GM18520 (cell line): ENCODE results near the gene CHST8.

ENCODE experiments used
- ATAC-seq: cut with Tn5 transposase; IDR thresholded peaks from one replicate; pipeline ENCODE4 v1.9.1; 2021; ENCODE audit not compliant: unreplicated experiment

Gene CHST8

DNA sequence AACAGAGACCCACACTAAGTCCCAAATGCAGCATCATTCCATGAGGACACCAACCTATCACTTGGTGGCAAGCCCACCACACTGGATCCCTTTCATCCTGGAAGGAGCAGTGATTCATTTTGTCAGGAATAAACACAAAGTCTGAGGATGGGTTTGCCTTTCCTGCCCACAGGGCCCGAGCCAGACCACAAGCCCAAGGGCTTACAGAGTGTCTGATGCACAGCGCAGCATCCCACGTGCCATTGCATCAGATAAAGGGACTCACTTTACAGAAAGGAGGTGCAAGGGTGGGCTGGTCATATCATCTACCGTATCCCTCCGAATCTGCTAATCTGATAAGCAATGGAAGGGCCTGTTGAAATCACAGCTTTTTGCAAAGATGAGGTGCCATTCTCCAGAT, 162.7 kb downstream of the CHST8 start:
- ATAC-seq = no peak

DNA sequence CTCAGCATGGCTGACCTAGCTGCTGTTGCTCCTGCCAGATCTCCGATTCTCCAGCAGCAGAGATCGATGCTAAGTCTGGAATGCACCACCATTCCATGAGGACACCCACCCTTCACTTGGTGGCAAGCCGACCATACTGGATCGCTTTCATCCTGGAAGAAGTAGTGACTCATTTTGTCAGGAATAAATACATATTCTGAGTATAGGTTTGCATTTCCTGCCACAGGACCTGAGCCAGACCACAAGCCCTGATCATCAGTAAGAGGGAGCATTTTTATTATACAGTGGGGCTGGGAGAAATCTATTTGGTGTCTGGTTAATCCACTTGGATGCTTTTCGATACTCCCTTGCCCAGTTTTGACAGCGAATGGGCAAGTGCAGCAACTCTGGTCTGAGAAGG, 164.0 kb downstream of the CHST8 start:
- ATAC-seq = no peak

DNA sequence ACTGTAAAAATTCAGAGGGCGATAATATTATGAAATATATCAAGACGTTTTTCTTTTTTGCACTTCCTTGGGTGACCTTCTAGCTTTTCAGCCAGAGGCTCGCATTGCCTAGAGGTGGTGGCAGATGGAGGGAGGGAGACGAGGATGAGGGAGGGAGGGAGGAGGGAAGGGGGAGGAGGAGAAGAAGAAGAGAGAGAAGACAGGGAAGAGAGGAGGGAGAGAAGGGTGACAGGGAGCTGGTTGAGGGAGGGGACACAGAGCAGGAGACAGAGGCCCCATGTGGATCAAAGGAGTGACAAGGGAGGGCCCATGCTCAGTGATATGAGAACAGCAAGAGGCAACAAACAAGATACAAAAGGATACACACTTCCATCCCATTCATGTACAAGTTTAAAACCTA, 166.9 kb downstream of the CHST8 start:
- no peak for ATAC-seq

DNA sequence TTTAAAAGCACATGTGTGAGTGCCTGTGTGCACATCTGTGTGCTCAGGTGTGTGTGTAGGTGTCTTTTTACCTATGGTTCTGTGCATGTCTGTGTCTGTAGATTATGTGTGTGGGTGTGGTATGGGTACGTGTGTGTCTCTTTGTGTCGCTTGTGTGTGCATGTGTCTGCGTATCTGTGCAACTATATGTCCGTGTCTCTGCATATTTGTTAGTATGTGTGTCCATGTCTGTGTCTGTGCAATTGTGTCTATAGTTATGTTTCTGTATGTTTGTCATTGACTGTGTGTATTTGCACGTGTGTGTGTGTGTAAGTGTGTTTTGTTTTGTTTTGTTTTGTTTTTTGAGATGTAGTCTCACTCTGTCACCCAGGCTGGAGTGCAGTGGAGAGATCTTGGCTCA, 167.6 kb downstream of the CHST8 start:
- no peak for ATAC-seq

DNA sequence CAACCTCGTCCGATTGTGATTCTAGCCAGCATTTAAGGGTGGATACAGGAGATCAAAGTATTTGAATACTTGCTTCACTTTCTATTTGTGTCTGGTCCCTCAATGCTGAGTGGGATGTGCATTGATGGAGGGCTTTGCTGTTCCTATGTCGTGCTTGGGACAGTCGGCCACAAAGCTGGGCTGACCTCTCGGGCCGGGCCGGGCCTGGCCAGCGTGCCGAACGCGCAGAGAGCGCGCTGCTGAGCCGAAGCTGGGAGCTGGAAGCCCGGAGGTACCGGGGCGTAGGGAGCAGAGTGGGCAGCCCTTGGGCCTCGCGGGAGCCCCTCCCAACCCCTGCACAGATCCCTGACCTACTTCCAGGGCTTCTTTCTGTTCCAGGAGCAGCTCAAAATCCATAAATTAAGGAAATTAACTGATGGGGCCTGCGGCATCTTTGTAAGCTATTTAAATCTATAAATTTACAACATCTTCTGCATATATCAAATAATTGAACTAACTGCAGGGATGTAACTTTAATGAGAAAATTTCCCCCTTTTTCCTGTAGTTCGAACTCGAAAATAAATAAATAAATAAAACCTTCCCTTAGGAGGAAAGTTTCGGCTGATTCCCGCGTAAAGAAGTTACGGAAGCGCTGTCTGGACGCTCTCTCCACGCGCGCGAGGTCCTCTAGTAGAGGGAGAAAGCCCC, 173.1 kb downstream of the CHST8 start:
- no peak for ATAC-seq

DNA sequence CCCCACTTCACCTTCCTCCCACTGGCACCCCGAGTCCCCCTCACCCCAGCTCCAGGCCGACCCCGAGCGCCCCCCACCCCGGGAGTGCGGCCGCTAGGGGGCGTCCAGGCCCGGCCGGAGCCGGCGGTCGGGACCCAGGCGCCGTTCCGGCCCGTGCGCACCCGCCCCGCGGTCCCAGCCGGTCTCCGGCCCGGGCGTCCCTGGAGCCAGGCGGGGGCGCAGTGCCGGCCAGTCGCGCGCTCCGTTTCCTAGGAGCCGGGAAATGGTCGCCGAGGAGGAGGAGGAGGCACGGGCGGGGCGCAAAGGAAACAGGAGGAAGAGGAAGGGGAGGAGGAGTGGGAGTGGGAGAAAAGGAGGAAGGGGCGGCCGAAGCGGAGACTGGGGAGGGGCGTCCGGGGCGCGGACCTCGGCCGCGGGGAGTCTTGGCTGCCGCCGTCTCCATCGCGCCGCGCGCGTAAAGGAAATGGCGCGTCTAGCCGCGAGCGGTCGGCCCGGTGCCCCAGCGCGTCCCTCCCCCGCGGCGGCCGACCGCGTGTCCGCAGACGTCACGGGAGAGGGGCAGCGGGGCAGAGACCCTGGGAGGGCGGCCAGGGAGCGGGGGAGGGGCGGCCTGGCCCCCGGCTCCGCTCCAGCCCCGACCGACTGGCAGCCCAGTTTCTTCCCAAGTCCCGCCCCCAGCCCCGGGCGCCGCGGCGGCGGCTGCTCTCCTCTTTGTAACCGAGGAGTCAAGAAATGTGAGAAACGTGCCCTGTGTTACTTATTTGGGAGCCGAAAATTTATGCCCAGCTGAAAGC, 173.8 kb downstream of the CHST8 start:
- ATAC-seq = no peak

DNA sequence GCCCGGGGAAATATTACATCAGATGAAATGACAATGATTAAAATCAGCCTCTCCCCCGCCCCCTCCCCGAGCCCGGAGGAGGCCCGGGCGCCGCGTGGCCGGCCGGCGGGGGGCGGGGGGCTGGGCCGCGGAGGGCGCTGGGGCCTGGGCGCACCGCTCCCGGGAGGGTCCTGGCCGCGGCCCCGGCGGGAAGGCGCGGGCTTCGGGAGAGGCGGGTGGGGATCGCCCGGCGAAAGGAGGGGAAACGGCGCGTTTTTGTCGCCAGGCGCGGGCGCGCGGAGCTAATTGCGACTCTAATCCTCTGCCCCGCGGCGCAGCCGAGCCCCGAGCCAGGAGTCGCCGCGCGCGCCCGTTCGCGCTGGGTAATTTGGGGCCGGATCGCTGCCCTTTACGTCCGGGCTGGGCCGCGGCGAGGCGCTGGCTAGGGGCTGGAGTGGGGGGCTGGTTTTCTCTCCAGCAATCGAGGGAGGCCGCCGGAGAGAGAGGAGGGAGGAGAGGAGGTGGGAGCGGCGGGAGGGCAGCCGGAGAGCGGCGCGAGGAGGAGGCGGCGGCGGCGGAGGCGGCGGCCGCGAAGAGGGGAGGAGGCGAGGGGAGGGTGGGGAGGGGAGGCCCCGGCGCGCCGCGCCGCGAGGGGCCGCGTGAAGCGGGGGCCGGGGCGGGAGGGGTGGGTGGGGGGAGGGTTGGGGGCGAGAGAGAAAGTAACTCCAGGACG, 174.6 kb downstream of the CHST8 start, which contains the start of gene KCTD15:
Gene KCTD15 (plus strand): TSS at position 707 of the 712 bp plus-strand sequence. CDS start 3,585 bp downstream, outside the sequence.
- ATAC-seq = no peak

DNA sequence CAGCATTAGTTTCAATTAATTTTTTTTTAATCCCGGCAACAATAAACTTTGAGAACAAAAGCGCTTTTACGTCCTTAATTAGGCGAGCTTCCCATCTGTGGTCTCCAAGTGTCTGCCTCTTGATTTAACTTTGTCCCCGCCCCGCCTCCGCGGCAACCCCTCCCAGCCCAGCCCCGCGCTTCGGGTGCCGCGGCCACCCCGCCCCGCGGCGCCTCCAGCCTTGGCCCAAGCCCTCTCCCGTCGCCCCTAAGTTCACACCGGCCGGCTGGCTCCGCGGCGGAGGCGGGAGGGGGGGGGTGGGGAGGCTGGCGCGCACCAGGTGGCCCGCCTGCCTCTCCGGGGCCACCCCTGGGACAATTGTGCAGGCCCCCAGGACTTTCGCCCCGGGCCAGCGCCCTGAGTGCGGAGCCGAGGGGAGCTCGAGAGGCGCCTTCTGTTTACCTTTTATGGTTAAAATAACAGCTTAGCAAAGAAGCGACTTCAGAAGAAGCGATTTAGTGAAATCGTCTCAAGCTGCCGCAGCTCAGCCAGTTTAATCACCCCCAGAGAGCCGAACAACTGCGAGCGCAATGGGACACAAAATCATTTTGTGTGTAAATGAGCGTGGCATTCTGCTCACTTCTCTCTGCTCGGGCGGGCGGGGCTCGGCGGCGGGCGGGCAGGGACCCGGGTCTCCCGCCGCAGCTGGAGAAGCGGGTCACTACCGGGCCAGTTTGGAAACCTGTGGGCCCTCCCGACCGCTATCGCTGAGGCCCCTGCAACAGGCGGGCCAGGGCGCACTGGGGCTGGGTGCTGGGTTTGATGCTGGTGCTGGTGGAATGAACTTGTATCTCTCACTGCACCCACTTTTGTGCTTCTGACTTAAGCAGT, 176.3 kb downstream of the CHST8 start:
- no peak for ATAC-seq

DNA sequence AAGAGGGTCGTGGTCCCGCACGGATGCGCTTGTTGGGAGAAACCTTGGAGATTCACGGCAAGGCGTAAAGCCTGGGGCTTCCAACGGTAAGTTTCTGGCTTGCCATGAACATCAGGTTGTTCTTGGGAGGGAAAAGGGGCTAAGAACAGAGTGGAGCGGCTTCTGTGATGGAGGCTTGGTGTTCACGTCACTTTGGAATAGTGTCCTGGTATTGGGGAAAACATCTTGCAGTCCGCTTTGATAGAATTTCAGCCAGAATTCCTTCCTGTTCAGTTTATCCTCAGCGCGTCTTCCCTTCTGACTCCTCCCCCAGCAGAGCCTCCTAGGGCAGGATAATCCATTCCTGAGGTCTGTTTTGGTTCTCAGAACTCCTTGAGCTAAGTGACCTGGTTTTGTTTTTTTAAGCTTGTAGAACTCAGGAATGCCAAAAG, 176.9 kb downstream of the CHST8 start:
- no peak for ATAC-seq

DNA sequence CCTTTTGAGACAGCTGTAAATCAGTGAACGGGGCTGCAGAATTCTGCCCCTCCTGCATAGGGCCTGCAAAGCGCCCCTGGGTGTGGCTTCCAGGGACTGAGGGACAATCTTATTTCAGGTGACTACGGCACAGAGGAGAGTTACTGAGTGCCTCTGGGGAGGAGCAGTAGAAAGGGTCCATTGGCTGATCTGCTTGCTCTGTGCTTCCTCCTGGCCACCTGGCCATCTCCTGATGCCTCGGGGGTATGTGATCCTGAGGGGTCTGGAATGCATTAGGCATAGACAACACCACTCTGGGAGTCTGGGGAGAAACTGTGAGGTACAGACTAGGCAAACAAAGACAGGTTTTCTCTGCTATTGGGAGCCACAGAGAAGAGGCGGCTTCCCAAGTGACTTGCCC, 177.7 kb downstream of the CHST8 start:
- no peak for ATAC-seq

DNA sequence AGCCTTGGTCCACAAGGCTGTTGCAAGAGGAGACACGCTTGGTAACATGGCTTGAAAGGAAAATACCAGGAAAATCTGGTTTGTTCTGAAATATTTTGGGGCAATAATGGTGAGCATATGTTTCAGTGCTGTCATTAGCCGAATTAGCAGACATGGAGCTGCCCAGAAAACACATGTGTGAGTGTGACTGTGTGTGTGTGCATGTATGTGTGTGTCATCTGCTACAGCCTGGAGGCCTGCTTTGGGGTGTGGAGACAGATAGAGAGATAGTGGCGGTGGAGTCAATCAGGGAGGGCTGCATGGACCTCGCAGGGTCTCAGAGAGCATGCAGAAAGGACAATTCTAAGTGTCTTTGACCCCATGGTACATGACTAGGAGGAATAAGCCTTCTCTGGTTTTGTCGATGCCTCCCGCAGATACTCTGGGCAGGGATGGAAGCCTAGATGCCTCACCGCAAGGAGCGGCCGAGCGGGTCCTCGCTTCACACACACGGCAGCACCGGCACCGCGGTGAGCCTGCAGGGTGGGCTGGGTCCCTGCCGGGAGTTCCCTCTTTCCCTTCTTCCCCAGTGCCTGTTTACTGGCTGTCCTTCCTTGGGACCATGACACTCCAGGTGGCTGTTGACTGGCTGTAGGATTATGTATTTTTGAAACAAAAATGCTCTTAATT, 178.4 kb downstream of the CHST8 start:
- ATAC-seq = no peak

DNA sequence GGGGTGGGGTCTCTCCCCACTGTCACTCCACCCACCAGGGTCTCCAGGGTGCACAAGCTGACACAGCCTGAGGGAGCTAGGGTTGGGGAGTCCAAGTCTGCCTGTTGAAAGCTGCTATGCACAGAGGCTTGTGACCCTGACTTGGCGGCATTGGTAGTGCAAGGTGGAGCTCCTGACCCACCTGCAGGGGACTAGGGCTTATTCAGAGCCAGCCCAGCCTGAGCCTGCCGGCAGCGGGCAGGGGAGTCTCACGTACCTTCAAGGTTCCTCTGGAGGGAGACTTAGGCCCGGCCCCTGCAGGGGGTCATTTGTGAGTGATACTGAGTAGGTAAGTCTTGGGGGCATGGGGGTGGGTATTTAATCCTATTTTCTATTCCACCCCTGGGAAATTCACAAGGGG, 179.7 kb downstream of the CHST8 start:
- no peak for ATAC-seq

DNA sequence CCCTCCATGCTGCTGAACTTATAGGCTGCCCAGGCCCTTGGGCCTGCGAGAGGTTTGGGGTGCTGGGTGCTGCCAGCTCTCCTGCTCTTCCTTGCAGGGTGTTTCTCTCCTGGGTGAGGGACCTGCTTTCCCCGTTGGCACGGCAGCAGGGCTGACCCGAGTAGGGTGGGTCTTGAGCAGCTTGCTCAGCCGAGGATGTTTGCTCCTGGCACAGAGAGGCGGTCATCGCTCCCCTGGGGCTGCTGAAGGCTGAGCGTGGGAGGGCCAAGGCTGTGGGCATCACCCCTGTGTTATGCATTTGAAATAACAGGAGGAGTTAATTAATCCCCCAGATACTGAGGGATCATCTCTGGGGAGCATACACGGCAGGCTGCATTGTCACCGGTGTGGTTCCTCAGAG, 180.2 kb downstream of the CHST8 start:
- ATAC-seq = no peak

DNA sequence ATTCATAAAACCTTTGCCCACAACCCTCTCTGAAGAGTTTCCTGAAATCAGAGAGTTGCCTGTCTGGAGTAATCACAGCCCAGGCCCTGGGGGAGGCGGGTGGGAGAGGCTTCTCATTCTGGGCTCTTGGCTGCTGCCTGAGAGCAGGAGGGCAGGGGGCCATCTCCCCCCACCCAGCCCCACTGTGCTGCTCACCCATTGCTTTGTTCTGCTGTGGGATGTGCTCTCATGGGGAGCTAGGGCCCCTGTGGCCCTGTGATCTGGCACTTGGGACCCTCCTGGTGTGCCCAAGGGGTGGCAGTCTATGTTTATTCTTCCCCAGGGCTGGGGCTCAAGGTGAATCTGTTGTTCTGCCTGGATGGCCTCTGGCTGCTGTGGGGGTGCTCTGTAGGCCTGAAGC, 181.0 kb downstream of the CHST8 start:
- no peak for ATAC-seq

DNA sequence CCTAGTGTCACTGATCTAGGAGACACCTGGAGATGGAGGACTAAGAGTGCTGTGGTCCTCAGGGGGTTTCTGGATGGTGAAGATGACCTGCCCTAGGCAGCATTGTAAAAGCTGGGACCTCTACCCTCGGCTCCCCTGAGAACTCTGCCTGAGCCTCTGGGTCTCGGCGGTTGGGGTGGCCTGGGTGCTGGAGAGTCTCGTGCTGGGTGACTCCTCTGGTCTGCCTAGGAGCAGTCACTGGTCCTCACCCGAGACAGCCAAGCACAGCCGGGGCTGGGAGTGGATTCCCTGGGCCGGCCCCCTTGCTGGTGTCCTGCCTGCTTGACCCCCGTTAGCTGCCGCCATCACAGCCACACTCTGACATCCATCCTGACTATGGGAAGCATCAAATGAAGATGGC, 181.6 kb downstream of the CHST8 start:
- no peak for ATAC-seq

DNA sequence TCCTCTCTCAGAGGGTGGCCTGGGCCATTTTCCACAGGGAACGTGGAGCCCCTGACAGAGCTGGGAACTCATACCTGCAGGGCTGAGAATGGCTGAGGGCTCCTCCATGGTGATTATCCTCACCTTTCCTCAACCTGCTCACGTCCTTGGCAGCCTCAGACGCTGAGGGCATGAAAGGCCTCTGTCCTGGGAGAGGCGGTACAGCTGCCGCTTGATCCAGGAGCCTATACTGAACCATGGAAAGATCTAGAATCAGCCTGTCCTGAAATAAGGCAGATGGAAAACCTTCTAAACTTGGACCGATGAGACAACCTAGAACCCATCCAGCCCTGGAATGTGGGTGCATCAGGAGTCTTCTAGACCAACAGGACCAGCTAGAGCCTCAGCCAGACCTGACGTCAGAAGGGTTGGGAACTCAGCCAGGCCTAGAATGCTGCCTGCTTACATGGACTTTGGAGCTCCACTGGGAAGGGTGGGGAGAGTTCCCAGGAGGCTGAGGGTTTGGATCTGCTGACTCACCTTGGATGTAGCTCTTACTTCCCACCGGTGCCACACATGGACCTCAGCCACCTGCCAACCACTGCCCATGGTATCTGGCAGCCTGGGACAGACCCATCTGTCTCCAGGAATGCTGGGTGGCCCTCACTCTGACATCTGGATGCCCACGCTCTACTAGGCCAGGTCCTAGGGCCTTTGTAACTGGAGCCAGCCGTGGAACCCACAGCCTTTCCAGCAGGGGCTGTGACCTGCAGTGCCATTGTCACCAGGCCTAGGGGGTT, 182.5 kb downstream of the CHST8 start:
- no peak for ATAC-seq

DNA sequence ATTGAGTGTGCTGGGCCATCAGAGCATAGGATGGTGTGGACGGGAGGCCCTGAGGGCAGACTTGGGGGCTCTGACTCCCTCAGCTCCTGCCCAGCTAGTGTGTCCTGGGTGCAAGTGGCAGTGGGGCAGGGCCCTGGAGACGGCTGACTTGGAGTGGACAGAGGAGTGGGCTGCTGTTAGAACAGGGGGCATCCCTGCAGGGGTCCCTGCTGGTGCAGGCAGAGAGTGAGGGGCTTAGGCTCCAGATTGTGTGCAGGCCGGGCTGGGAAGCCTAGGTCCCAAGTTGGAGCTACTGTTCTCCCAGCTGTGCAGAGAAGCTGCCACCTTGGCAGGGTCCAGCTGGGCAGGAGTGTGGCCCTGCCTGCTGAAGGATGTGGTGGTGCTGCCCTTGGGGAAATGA, 183.6 kb downstream of the CHST8 start:
- no peak for ATAC-seq

DNA sequence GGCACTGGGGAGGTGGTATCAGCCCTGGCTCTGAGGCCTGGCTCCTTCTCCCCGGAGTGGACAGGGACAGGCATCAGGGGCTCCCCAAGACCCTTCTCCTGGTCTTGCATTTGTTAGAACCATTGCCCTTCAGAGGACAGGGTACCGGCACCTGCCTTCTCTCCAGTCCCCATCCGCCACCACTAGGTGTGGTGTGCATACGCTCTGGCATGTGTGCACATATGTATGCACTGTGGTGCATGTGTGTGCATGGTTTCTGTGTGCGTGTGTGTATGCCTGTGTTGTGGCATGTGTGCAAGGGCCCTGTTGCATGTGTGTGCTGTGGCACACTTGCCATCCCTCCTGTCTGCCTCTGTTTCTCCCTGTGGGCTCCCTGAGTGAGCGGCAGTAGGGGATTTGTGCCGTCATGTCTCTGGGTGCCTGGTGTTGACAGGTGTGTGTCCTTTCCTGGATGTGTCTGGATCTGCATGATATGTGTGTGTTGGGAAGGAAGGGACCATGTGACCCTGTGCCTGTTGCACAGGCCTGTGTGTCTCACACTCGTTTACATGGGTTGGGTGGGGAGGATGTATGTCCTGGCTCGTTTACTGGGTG, 184.2 kb downstream of the CHST8 start:
- no peak for ATAC-seq

DNA sequence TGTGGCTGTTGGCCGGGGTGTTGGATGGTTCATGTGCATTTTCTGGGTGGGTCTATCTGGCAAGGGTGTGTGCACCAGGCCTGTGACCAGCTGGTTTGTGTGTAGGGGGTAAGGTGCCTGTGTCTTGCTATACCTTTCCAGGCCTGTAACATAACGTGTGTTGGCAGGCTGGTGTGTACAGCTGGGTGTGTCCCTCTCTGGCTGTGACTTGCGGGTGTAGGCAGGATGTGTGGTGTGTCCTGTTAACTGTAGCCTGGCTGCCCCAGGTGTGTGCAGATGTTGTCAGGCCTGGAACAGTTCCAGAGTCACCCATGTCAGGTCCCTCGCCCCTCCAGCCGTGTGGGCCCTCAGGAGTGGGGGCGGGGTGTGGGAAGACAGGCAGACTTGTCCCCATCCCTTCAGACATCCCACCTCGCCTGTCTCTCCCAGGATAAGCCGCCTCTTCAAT, 184.7 kb downstream of the CHST8 start:
- no peak for ATAC-seq
